Measurements from ENCODE around the gene AGO4.
A peak's percentile ranks its signal among the peaks of the same experiment; 100 is the strongest.
"Not testable (repeated sequence)": the region's sequence is repeated elsewhere in the genome, so short reads cannot be mapped to it uniquely, and the experiment has no call there.

The AGO4 gene

GRCh38 chr1:35769188-35769758 lies 38.5 kb upstream of the AGO4 start:
- Histone ChIP-seq H3K36me3 (no peaks in the 10 kb centered on the region), H3K4me1 (ENCODE audit: control insufficient read depth in 1 of 2, insufficient read depth in 1 of 2, low read depth in 1 of 2, low read length in 1 of 2) (peaks cover 9 to 11% of the 10 kb centered on the region in 2 experiments), H3K27ac (peak overlapping the region; percentile 82), H3K27me3 (no peaks in the 10 kb centered on the region), H3K9me3 (no peaks in the 10 kb centered on the region), H3K4me3 (ENCODE audit: low read depth in 1 of 2, low read length in 1 of 2) (peak overlapping the region; percentile 84 to 85)
- TF ChIP-seq, protein P1, sequence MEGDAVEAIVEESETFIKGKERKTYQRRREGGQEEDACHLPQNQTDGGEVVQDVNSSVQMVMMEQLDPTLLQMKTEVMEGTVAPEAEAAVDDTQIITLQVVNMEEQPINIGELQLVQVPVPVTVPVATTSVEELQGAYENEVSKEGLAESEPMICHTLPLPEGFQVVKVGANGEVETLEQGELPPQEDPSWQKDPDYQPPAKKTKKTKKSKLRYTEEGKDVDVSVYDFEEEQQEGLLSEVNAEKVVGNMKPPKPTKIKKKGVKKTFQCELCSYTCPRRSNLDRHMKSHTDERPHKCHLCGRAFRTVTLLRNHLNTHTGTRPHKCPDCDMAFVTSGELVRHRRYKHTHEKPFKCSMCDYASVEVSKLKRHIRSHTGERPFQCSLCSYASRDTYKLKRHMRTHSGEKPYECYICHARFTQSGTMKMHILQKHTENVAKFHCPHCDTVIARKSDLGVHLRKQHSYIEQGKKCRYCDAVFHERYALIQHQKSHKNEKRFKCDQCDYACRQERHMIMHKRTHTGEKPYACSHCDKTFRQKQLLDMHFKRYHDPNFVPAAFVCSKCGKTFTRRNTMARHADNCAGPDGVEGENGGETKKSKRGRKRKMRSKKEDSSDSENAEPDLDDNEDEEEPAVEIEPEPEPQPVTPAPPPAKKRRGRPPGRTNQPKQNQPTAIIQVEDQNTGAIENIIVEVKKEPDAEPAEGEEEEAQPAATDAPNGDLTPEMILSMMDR (IDR thresholded peaks at IDR 0.05): peak; percentile 37

DNA sequence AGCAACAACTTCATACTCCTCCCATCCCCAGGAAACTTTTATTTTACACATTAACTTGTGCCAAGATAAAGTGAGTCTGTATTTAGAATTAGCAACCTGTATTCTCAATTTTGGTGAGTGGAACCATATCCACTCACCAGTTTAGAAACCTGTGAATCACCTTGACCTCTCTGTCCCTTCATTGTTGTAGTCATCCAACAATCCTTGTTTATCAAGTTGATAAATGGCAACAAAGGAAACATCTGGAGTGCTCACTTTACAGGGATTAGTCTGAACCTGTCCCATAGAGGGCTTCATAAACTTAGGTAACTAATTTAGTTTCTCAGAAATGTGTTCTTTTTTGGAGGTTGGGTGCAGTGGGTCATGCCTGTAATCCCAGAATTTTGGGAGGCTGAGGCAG lies 34.1 kb upstream of the AGO4 start:
- Histone ChIP-seq H3K36me3 (no peaks in the 10 kb centered on the region), H3K27me3 (no peaks in the 10 kb centered on the region), H3K4me3 (ENCODE audit: low read depth in 1 of 2, low read length in 1 of 2) (no peak overlapping the region), H3K9me3 (no peaks in the 10 kb centered on the region), H3K4me1 (ENCODE audit: control insufficient read depth in 1 of 2, insufficient read depth in 1 of 2, low read depth in 1 of 2, low read length in 1 of 2) (peaks cover 9% of the 10 kb centered on the region in 2 experiments), H3K27ac (no peak overlapping the region)
- TF ChIP-seq, protein P1 (IDR thresholded peaks at IDR 0.05): no peak

- H3K4me1 ChIP-seq (ENCODE audit: control insufficient read depth in 1 of 2, insufficient read depth in 1 of 2, low read depth in 1 of 2, low read length in 1 of 2); H3K27ac ChIP-seq; H3K27me3 ChIP-seq; H3K4me3 ChIP-seq (ENCODE audit: low read depth in 1 of 2, low read length in 1 of 2); H3K36me3 ChIP-seq; H3K9me3 ChIP-seq: not testable (repeated sequence)
Measured at GRCh38 chr1:35776172-35776571, 31.6 kb upstream of the AGO4 start.

DNA sequence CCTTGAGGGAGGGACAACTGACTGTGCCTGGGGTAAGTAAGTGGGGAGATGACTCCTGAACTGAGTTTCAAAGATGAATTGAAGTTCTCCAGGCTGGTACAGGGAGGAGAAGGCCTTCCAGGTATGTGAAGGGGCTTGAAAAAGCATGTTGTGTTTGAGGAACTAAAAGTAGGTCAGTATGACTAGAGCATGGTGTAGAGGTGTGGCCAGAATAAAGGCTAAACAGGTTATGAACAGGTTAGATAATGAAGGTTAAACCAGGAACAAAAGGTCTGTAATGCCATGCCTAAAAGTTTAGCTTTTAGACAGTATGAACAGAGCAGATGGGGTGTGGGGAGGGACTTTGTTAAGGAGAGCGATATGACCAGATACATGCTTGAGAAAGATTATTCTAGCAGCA lies 30.7 kb upstream of the AGO4 start:
- TF ChIP-seq, protein P1 (IDR thresholded peaks at IDR 0.05): no peak
- H3K27ac ChIP-seq: no peak overlapping the region

DNA sequence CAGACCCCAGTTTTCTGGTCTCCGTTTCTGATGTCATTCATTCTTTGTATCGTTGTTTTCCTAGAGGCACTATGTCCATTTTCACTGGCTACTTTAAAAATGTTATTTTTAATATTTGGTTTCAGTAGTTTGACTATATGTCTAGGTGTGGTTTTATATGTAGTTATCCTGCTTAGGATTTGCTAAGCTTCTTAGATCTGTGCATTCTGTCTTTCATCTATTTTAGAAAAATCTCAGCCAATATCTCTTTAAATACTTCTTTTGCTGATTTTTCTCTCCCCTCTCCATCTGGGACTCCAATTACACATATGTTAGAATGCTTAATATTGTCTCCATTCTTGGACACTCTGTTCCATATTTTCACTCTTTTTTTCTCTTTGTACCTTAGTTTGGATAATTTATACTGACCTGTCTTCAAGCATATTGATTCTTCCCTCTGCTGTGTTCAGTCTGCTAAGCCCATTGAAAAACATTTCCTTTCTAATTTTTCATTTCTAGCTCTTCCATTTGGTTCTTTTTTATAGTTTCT lies 24.7 kb upstream of the AGO4 start:
- no peaks in the 10 kb centered on the region for H3K9me3 ChIP-seq
- H3K36me3 ChIP-seq: no peaks in the 10 kb centered on the region
- H3K27ac ChIP-seq: peak overlapping the region; percentile 50
- no peaks in the 10 kb centered on the region for H3K27me3 ChIP-seq
- H3K4me1 ChIP-seq (ENCODE audit: control insufficient read depth in 1 of 2, insufficient read depth in 1 of 2, low read depth in 1 of 2, low read length in 1 of 2): peaks cover 12 to 13% of the 10 kb centered on the region in 2 experiments
- H3K4me3 ChIP-seq (ENCODE audit: low read depth in 1 of 2, low read length in 1 of 2): no peak overlapping the region
- TF ChIP-seq, protein P1 (IDR thresholded peaks at IDR 0.05): no peak

More for the DNA sequence above, 30.7 kb upstream of the AGO4 start:
- H3K27me3 ChIP-seq: no peaks in the 10 kb centered on the region
- no peaks in the 10 kb centered on the region for H3K4me1 ChIP-seq (ENCODE audit: control insufficient read depth in 1 of 2, insufficient read depth in 1 of 2, low read depth in 1 of 2, low read length in 1 of 2)
- H3K4me3 ChIP-seq (ENCODE audit: low read depth in 1 of 2, low read length in 1 of 2): no peak overlapping the region
- no peaks in the 10 kb centered on the region for H3K9me3 ChIP-seq
- H3K36me3 ChIP-seq: no peaks in the 10 kb centered on the region

GRCh38 chr1:35784364-35784763 lies 23.5 kb upstream of the AGO4 start:
- peaks cover 12 to 13% of the 10 kb centered on the region in 2 experiments for H3K4me1 ChIP-seq (ENCODE audit: control insufficient read depth in 1 of 2, insufficient read depth in 1 of 2, low read depth in 1 of 2, low read length in 1 of 2)
- not testable (repeated sequence) for H3K27me3 ChIP-seq, H3K36me3 ChIP-seq, H3K9me3 ChIP-seq
- peak overlapping the region in 1 of 2 experiments; percentile 1 for H3K4me3 ChIP-seq (ENCODE audit: low read depth in 1 of 2, low read length in 1 of 2)
- peak overlapping the region; percentile 50 for H3K27ac ChIP-seq
